ACHN (cell line): ENCODE measurements around the gene TCP11L2.
"Not testable (repeated sequence)": the region's sequence is repeated elsewhere in the genome, so short reads cannot be mapped to it uniquely, and the experiment has no call there.

Experiments used
- DNase-seq: peaks from one replicate; pipeline ENCODE4 v3.0.0-alpha.2; 2015
- in situ Hi-C: cut with HindIII; loops from 2 replicates; pipeline ENCODE4 v1.10.0; 2017; ENCODE audit warnings: low sequenced_read_pairs, low pct_ligation_motif_present, low pct_unique_long_range_greater_than_20kb

Gene TCP11L2

DNA sequence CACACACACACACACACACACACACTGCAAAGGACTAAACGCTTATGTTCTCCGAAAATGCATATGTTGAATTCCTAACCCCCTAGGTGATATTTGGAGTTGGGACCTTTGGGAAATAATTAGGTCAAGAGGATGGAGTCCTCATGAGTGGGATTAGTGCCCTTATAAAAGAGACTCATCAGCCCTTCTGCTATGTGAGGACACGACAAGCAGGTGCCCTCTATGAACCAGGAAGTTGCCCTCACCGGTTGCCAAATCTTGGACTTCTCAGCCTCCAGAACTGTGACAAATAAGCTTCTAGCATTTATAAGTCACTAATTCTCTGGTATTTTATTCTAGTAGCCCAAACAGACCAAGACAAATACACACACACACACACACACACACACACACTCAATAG lies 20.7 kb upstream of the TCP11L2 start:
- in situ Hi-C loops, result no loop called here
- no peak for DNase-seq

DNA sequence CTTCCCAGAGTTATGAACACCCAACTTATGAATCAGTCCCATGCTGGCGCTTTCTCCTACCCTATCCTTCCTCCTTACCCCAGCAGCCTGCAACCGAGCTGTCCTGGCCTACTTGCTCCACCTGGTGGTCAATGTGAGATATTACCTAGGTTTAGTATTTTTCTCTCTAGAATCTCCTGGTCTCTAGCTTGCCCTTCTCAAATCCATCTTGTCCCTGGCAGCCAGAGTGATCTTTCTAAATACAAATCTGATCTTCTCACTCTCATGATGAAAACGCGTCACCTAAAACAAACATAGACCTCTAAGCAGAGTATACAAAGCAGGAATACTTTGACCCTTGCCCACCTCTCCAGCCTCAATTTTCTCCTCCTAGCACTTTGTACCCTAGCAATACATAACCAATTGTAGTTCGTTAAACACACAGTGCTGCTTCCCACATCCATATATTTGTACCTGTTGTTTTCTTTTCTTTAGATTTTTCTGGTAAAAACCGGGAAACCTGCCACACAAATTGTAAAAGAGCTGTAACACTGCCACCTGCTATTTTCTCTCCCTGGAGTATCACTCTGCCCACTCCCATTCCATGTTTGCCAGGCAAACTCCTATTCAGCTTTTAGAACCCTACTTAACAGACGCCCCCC lies 20.0 kb upstream of the TCP11L2 start:
- in situ Hi-C loops, result no loop called here

DNA sequence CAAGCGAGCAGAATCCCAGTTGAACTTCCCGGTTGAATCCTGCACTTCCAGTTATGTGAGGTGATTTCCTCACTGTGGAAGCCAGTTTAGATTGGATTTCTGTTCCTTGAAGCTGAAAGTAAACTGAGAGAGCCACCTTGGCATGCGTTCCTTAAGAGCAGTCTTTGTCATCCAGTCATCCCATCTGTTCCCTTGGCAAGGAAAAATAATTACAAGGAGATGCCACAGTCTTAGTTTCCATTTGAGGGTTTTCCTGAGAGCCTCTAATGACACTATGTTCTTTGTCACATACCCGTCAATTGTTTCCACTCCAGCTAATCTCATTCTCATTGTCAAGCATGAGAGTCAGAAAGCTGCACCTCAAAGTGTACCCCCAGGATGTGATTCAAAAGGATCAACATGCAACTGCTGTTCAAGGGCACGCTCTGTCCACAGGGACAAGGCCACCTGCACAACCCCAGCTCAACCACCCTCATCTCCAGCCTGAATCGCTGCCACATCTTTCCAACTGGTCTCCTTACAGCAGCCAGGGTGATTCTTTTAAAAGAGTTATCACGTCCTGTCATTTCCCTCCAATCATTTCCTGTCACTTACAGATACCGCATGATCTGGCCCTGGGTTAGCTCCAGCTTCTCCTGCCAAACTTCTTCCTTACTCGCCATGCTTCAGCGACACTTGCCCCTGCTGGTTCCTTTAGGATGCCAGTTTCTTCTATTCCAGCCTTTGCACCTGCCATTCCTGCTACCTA lies 18.0 kb upstream of the TCP11L2 start:
- DNase-seq, result no peak
- in situ Hi-C loops, result no loop called here

More for the DNA sequence above, 20.0 kb upstream of the TCP11L2 start:
- DNase-seq, result peak; percentile 73

DNA sequence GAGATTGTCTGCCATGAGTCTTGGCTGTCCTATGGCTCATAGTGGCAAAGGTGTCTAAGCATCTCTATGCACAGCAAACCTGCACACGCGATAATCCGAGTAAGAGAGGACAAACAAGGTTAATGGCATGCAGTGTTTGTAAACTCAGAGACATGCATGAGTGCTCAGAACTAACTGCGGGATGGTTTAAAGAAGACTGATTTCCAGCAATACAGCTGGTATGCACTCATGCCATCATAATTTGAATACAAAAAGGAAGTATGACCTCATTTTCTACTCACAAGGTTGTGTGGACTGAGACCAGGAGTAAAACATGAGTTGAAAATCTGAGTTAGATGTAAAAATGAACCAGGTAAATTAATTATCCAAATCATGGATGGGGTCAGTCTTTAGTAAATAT lies 16.6 kb upstream of the TCP11L2 start:
- in situ Hi-C loops, result no loop called here
- DNase-seq, result no peak

DNA sequence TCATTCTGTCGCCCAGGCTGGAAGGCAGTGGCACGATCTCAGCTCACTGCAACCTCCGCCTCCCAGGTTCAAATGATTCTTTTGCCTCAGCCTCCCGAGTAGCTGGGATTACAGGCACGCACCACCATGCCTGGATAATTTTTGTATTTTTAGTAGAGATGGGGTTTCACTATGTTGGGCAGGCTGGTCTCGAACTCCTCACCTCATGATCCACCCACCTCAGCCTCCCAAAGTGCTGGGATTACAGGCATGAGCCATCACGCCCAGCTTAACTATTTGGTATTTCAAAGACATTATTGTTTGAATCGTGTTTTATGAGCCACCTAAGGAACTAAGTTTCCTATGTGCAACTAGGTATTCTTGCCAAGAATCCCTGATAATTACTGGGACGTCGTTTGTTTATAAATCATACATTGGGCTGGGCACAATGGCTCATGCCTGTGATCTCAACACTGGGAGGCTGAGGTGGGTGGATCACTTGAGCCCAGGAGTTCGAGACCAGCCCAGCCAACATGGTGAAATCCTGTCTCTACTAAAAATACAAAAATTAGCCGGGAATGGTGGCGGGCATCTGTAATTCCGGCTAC lies 15.9 kb upstream of the TCP11L2 start:
- in situ Hi-C loops, DNase-seq: not testable (repeated sequence)

DNA sequence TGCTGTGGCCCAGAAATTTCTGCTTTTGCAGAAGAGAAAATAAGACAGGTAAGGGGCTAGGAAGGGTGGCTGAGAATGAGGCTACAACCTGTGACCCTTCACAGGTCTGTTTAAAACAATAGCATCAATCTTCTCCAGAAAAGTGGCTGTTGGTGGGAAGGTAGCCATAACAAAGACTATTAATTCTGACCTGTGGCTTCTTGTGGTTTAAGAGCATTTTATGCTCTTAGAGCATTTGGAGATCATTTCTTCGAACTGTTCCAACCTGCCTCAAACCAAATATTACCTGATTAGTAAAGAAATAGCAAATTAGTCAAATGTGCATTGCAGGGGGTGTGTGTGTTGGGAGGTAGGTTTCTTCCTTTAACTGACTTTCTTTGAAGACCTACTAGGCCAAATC lies 15.2 kb upstream of the TCP11L2 start:
- in situ Hi-C loops, result no loop called here
- DNase-seq, result no peak

DNA sequence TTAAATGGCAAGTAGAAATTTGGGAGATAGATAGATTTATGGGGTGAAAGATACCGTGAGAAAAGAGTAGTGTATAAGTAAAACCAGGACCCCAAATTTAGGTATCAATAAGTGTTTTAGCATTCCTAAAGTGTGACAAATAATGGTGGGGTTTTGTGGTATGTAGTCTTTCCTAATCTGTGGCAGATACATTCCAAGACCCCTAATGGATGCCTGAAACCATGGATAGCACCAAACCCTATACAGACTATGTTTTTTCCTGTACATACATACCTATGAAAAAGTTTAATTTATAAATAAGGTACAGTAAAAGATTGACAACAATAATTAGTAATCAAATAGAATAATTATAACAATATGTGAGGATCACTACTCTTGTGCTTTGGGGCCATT lies 14.4 kb upstream of the TCP11L2 start:
- in situ Hi-C loops, result no loop called here
- no peak for DNase-seq

DNA sequence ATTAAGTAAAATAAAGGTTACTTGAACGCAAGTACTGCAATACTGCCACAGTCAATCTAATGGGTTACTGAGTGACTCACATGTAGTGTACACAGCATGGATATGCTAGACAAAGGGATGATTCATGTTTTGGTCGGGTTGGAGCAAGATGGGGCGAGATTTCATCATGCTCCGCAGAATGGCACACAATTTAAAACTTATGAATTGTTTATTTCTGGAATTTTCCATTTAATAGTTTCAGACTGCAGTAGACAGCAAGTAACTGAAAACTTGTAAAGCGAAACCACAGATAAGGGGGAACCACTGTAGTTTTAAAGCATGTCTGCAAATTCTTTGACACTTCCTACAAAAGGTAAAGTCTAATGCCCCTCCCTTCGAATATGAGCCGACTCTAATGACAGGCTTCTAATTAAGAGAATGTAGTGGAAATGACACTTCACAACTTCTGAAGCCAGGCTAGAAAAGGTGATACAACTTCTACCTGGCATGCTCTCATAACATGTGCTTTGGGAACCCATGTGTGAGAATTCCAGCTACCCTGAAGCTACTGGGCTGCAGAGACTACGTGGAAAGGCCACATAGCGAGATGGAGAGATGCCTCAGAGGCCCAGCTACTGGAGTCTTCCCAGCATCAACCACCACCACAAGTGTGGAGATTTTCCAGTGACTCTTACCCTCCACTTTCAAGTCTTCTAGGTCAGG lies 13.9 kb upstream of the TCP11L2 start:
- DNase-seq, result peak; percentile 85
- in situ Hi-C loops, result no loop called here

DNA sequence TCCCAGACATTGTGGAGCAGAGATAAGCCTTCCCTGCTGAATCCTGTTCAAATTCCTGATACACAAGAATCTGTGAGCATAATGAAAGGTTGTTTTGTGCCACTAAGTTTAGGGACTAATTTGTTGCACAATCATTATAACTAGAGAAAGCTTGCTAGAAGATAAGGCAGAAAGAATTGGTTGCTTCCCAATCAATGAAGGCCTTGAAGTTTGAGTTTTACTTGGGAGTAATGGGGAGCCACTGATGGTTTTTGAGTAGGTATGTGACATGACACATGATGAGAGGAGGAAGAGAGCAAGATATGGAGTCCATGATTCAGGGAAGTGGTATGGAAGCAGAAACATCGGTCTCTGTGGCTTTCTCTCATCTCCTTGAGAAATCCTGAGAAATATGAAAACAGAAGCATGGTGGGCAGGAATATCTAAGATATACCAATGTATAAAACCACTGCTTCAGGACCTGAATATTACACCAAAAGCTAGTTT lies 13.3 kb upstream of the TCP11L2 start:
- no peak for DNase-seq
- in situ Hi-C loops, result no loop called here

DNA sequence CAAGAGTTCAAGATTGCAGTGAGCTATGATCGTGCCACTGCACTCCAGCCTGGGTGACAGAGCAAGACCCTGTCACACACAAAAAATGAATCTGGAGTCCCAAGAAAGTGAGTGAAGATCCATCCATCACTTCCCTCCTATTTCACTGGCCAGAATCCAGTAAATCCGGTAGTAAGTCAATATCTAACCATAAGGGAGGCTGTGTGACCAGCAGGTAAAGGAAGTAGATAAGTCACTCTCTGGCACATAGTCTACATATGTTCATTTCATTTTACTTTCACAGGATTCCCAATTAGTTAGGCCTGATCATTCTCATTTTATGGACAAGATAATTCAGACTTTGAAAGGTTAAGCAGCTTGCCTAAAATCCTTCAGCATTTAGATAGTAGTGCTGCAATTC lies 11.9 kb upstream of the TCP11L2 start:
- DNase-seq, result no peak
- in situ Hi-C loops, result no loop called here

DNA sequence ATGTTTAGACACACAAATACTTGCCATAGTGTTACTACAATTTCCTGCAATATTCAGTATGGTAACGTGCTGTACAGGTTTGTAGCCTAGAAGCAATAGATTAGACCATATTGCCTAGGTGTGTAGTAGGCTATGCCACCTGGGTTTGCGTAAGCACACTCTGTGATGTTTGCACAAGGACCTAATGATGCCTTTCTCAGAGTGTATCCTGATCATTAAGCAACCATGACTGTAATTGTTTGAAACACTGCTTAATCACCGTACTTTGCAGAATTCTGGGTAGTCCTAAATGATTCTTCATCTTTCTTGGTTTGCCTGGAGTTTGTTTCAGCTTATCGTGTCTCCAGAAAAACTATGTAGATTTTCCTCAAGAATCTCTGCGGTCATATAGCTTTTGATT lies 11.2 kb upstream of the TCP11L2 start:
- in situ Hi-C loops, result no loop called here
- DNase-seq, result no peak

DNA sequence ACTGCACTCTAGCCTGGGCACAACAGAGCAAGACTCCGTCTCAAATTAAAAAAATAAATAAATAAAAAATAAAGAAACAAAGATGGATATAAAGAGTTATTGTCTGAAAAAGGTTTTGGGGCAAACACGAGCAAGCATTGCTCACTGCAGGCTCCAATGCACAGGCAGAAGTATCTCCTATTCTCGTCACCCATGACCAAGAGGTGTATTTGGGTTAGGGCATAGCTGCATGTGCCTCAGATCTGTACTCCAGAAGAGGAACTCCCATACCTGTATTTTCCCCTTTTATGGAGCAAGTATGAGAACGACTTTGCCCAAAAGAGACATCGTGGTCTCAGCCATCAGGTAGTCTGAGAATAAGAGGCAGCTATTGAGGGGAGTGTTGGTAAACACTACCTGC lies 10.2 kb upstream of the TCP11L2 start:
- DNase-seq, result no peak
- in situ Hi-C loops, result no loop called here

DNA sequence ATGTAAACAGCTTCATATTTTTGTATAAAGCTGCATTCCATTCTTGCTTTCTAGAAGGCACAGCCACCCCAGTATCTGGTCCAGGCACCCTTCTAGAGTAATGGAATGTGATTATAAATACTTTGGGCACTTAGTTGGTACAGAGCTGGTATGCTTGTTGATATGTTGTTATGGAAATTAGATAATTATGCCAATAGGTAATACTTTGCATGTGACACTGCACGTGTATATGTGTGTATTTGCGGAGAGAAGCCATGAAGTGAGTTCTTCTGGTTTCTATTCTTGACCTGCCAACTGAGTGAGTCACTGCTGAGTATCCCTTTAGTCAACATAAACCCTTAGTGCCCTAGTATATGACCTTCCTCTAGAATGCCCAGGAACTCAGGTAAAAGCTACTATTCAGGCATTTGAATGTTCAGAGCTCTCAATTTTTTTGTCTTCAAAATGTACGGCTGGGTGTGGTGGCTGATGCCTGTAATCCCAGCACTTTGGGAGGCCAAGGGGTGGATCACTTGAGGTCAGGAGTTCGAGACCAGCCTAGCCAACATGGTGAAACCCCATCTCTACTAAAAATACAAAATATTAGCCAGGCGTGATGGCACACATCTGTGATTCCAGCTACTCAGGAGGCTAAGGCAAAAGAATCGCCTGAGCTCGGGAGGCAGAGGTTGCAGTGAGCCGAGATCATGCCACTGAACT lies 6.2 kb upstream of the TCP11L2 start:
- in situ Hi-C loops, result no loop called here
- DNase-seq, result peak; percentile 57

DNA sequence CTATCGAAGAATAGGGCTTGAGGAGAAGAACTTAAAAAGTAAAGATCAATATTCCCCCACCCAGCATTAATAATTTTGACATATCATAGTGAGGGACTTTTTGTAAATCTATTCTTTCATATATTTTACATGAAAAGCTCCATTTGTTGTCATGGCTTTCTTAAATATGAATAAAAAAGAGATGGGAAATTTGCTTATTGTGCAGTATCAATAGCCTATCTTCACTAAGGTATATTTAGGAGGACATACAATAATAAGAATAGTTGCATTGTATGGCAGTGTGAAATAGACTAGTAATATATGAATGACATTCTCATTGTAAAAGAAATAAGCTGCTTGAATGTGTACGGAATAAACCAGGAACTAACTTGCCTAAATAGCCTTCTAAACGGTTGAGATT lies 5.5 kb upstream of the TCP11L2 start:
- in situ Hi-C loops, result no loop called here
- no peak for DNase-seq

DNA sequence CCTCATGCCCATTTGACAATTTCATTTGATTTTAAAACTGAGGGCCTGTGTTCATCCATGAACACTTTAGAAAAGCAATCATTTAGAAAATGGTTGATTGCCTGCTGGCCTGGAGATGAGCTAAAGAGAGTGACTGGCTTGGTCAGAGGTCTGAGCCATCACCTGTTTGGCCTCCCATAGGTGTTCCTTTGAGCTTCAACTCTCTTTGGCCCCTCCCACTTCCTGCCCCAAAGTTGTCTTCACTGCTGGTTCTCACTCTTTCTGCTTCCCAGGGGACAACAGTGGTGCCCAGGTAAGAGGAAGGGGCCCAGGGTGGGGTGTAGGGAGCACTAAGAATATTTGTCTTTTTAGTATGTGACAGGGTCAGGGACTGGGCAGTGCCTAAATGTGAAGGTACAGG lies 4.9 kb upstream of the TCP11L2 start:
- in situ Hi-C loops, result no loop called here
- no peak for DNase-seq

DNA sequence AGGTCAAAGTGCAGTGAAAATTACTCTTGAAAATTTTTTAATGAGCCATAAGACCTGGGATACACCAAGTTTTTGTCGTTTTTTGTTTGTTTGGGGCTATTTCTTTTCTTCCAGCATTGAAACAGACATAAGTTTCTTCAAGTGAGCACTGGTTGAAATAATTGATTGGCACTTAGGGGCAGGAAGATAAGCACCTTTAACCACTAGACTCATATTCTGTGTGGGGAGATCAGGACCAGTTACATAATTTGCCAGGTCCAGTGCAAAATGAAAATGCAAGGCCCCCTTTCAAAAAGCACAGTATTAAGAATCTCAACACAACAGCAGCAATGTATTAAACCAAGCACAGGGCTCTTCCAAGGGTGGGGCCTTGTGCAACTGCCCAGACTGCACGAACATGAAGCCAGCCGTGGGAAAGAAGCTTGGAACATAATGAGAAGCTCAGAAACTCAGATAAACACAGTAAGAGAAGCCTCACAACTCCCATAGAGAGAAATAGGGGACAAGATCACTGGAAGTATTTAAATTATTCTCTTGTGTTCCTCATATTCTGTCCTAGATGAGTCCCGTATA lies 3.2 kb upstream of the TCP11L2 start:
- DNase-seq, result no peak
- in situ Hi-C loops, result no loop called here

DNA sequence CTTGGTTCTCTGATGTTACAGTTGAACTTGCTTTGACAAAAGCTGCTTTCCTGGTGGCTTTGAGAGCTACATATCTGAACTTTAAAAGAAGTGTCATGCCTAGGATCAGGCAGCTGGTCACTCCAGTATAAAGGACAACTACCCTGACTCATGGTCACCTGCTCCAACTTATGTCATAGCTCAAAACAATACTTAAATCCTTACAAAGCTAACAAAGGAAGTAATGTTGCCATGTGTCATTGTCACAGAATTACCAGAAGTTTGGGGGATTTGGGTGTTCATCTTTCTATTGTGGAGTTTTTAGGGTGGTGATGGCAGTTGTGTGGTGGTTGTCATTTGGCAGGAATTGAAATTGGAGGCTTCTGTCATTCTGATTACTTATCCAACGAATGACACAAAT lies 1.8 kb upstream of the TCP11L2 start:
- no peak for DNase-seq
- in situ Hi-C loops, result no loop called here

DNA sequence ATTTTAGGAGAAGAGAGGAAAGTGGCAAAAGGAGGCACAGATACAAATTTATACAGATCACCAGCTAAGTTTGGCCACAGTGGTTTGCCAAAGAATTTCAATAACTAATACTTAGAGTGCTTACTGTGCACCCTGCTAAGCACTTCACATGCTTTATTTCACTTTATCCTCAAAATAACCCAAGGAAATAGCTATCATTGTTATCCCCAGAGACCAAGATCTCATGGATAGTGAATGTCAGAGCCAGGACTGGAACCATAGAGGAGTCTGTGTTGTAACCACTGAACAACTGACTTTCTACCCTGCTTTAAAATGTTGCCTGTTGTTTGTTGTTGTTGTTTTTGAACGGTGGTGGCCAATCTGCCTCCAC lies 1.3 kb upstream of the TCP11L2 start:
- DNase-seq, result no peak
- in situ Hi-C loops, result no loop called here
